ENCODE results near the gene WASF3. TPM values are rescaled to one million over a fixed set of nuclear protein-coding genes. Genes with fewer than 3 reads are reported as not detected.

WASF3 gene
- total RNA-seq, 4 donors from 2014 or later = 22.9 to 50.8 (median 47.9) TPM

DNA sequence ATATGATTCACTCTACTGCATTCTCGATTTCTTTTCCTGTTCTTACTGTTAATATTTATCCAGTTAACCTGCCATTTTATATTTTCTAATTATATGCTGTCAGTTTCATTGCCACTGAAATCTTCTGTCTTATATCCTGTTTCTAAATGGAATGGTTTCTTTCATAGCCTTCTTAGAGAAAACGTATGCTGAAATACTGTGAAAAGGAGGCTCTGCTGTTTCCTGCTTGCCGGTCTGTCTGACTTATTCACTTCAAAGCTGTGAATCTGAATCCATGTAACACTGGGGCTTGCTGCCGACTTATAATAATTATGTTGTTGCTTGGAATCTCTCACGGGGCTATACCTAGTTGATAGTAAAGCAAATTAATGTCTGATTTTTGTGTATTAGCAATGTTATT is 123.1 kb downstream of the WASF3 start:
- DNase-seq (ENCODE audit: low spot score) (no peak), ATAC-seq (ENCODE audit: low FRiP score) (no peak)

DNA sequence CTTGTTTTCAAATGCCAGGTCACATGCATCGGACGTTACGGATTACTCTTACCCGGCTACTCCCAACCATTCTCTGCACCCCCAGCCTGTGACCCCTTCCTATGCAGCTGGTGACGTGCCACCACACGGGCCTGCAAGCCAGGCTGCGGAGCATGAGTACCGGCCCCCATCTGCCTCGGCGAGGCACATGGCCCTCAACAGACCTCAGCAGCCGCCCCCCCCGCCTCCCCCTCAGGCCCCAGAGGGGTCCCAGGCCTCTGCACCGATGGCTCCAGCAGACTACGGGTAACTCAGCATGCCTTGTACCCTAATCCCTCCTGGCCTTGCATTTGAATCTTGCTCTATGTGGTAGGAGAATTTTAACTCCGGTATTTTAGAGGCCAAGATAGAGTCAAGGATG is 123.6 kb downstream of the WASF3 start:
- TF ChIP-seq, protein P1, sequence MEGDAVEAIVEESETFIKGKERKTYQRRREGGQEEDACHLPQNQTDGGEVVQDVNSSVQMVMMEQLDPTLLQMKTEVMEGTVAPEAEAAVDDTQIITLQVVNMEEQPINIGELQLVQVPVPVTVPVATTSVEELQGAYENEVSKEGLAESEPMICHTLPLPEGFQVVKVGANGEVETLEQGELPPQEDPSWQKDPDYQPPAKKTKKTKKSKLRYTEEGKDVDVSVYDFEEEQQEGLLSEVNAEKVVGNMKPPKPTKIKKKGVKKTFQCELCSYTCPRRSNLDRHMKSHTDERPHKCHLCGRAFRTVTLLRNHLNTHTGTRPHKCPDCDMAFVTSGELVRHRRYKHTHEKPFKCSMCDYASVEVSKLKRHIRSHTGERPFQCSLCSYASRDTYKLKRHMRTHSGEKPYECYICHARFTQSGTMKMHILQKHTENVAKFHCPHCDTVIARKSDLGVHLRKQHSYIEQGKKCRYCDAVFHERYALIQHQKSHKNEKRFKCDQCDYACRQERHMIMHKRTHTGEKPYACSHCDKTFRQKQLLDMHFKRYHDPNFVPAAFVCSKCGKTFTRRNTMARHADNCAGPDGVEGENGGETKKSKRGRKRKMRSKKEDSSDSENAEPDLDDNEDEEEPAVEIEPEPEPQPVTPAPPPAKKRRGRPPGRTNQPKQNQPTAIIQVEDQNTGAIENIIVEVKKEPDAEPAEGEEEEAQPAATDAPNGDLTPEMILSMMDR (IDR thresholded peaks at IDR 0.05) = no peak
- DNase-seq (ENCODE audit: low spot score) (no peak), ATAC-seq (ENCODE audit: low FRiP score) (no peak)

More for the DNA sequence above, 123.1 kb downstream of the WASF3 start:
- TF ChIP-seq, protein P1 (IDR thresholded peaks at IDR 0.05) = no peak

DNA sequence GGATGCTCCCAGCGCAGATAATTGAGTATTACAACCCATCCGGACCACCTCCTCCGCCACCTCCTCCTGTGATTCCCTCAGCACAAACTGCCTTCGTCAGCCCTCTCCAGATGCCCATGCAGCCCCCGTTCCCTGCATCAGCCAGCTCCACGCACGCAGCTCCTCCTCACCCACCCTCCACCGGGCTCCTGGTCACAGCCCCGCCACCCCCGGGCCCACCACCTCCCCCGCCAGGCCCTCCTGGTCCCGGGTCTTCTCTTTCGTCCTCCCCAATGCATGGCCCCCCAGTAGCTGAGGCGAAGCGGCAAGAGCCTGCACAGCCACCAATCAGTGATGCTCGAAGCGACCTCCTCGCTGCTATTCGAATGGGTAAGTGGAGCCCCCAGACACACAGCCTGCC is 125.1 kb downstream of the WASF3 start:
- TF ChIP-seq, protein P1 (IDR thresholded peaks at IDR 0.05) = no peak
- no peak for DNase-seq (ENCODE audit: low spot score)
- no peak for ATAC-seq (ENCODE audit: low FRiP score)

DNA sequence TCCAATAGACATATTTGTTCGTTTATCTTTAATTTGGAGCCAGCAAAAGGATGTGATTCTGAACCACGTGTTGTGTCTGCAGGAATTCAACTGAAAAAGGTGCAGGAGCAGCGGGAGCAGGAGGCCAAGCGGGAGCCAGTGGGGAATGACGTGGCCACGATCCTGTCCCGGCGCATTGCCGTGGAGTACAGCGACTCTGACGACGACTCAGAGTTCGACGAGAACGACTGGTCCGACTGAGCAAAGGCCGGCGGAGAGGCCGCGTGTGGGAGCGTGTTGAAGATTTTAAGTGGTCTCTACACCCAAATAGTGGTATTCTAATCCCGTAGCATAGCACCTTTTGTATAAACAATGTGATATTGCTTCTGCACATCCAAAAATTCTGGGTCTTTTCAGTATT is 128.1 kb downstream of the WASF3 start:
- DNase-seq (ENCODE audit: low spot score) = no peak
- TF ChIP-seq, protein P1 (IDR thresholded peaks at IDR 0.05) = no peak
- no peak for ATAC-seq (ENCODE audit: low FRiP score)

DNA sequence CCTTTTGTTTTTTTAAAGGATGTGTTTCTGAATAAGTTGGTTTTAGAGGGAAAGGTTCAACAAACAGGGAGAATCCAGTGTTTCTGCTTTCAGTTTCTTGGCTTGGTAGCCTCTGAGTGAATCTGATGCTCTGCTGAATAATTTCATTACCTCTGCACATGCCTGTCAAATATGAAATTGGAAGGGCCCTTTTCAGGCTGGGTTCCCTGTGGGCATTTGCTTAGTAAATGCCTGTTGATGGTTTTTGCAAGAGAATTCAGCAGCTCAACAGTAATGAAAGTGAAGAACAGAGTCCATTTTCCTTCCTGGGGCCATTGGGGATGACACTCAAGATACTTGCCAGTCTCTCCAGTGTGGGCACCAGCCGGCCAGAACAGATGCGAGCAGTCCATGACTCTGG is 128.8 kb downstream of the WASF3 start:
- TF ChIP-seq, protein P1 (IDR thresholded peaks at IDR 0.05) = no peak
- ATAC-seq (ENCODE audit: low FRiP score) = no peak

DNA sequence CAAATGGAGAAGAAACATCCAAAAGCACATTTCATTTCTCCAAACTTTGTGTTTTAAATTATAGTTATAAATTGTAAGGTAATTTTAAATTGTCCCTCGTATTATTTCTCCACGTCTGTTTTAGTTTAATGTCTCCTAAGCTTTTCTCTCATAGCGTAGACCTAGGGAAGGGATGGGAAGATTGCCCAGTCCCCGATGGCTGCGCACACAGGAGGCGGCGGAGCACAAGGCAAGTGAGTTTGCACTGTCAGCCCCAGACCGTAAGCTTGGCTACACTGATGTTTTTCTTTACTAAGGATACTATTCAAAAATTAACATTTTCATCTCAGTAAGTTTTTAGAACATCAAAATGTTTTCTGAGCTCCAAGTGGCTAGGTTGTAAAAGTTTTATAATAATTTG is 130.8 kb downstream of the WASF3 start:
- DNase-seq (ENCODE audit: low spot score) = no peak

More for the DNA sequence above, 128.8 kb downstream of the WASF3 start:
- DNase-seq (ENCODE audit: low spot score) = no peak

DNA sequence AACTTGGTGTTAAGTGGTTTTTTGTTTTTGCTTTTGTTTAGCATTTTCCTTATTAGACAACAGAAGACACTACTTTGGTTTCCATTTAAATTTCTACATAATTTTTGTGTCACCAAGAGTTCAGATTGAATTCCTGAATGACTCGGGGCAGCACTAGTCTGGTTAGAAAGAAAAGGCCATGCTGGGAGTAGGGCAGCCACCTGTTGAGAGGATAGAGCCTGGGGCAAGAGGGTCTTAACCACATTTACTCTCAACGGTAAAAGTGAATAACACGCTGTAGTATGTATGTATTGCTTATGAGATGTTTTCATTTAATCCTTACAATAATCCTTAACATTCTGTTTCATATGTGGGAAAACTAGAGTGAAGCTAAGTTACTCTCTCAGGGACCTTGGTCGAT is 131.5 kb downstream of the WASF3 start:
- no peak for ATAC-seq (ENCODE audit: low FRiP score)
- no peak for DNase-seq (ENCODE audit: low spot score)
- TF ChIP-seq, protein P1 (IDR thresholded peaks at IDR 0.05) = no peak

More for the DNA sequence above, 130.8 kb downstream of the WASF3 start:
- TF ChIP-seq, protein P1 (IDR thresholded peaks at IDR 0.05) = no peak
- ATAC-seq (ENCODE audit: low FRiP score) = no peak

Measured in omental fat pad (tissue), 4 donors.